OCI-LY3 (cell line): Measurements from ENCODE around the gene IDH3A.

ENCODE experiments used
- H2AFZ ChIP-seq: fragments of 200-600, 300-600 bp; shearing (Covaris generic); 2 replicates; pipeline ENCODE4 v1.6.0; 2014; ENCODE audit warnings: antibody characterized with exemption, low read depth, low read length
- H3K27ac ChIP-seq: fragments of 200-600, 300-600 bp; sonication (generic); 2 replicates; pipeline ENCODE4 v1.5.1; 2014; ENCODE audit warnings: mild to moderate bottlenecking, low read length, moderate library complexity, mixed read lengths
- H3K27me3 ChIP-seq: fragments of 200-600, 300-600 bp; sonication (generic); 2 replicates; pipeline ENCODE4 v1.6.1; 2014; ENCODE audit warnings: low read depth, low read length, mixed read lengths
- H3K36me3 ChIP-seq: fragments of 200-600, 300-600 bp; sonication (generic); replicated peaks from 2 replicates; pipeline ENCODE3; 2014; ENCODE audit warnings: low read depth, low read length, mixed read lengths
- H3K4me1 ChIP-seq: fragments of 300-600, 200-600 bp; sonication (generic); 2 replicates; pipeline ENCODE4 v1.6.1; 2014; ENCODE audit warnings: low read length, mixed read lengths
- H3K4me2 ChIP-seq: fragments of 200-600, 300-600 bp; sonication (generic); 2 replicates; pipeline ENCODE4 v1.6.1; 2014; ENCODE audit warnings: low read length, mixed read lengths
- H3K4me3 ChIP-seq: fragments of 300-600, 200-600 bp; sonication (generic); 2 replicates; pipeline ENCODE4 v1.5.1; 2014; ENCODE audit warnings: antibody characterized with exemption, mild to moderate bottlenecking, low read length, moderate library complexity
- H3K79me2 ChIP-seq: fragments of 300-600, 200-600 bp; shearing (Covaris generic); 2 replicates; pipeline ENCODE4 v1.6.1; 2014; ENCODE audit warnings: mild to moderate bottlenecking, low read length, mixed read lengths
- H3K9ac ChIP-seq: fragments of 300-600, 200-600 bp; shearing (Covaris generic); 2 replicates; pipeline ENCODE4 v1.6.0; 2014; ENCODE audit warnings: mild to moderate bottlenecking, low read length, moderate library complexity
- H3K9me3 ChIP-seq: fragments of 200-600, 300-600 bp; shearing (Covaris generic); 2 replicates; pipeline ENCODE4 v1.6.1; 2014; ENCODE audit warnings: low read length, mixed read lengths; ENCODE audit not compliant: insufficient read depth
- H4K20me1 ChIP-seq: fragments of 200-600, 300-600 bp; sonication (generic); 2 replicates; pipeline ENCODE4 v1.6.1; 2016; ENCODE audit warnings: low read length, mixed read lengths; ENCODE audit not compliant: insufficient read depth
- EZH2phosphoT487 ChIP-seq: fragments of 200-600 bp; shearing (Covaris generic); IDR thresholded peaks from 2 replicates; pipeline ENCODE4 v1.6.1; 2018; ENCODE audit warnings: antibody characterized with exemption, mixed run types, low read depth
- TF ChIP-seq, protein P1 (sequence below): fragments of 200-600, 300-600 bp; sonication (generic); IDR thresholded peaks from 2 replicates; pipeline ENCODE4 v1.5.1; 2014; ENCODE audit warnings: antibody characterized with exemption, low read length, low read depth

The IDH3A gene

GRCh38 chr15:78200276-78200930 lies 51.2 kb downstream of the IDH3A start:
- no peaks in the 10 kb centered on the region for H4K20me1 ChIP-seq
- peaks cover 5% of the 10 kb centered on the region; the same call in 1 of the 2 replicates for H3K4me1 ChIP-seq
- H2AFZ ChIP-seq = no peak overlapping the region
- H3K9me3 ChIP-seq = no peaks in the 10 kb centered on the region
- H3K36me3 ChIP-seq = no peaks in the 10 kb centered on the region
- H3K79me2 ChIP-seq = no peaks in the 10 kb centered on the region
- H3K9ac ChIP-seq = no peak overlapping the region
- H3K27ac ChIP-seq = no peak overlapping the region
- no peak overlapping the region for H3K4me2 ChIP-seq
- no peak overlapping the region for H3K4me3 ChIP-seq
- peaks cover 10% of the 10 kb centered on the region; the same call in 1 of the 2 replicates for H3K27me3 ChIP-seq
- no peak for TF ChIP-seq EZH2phosphoT487
- TF ChIP-seq, protein P1, sequence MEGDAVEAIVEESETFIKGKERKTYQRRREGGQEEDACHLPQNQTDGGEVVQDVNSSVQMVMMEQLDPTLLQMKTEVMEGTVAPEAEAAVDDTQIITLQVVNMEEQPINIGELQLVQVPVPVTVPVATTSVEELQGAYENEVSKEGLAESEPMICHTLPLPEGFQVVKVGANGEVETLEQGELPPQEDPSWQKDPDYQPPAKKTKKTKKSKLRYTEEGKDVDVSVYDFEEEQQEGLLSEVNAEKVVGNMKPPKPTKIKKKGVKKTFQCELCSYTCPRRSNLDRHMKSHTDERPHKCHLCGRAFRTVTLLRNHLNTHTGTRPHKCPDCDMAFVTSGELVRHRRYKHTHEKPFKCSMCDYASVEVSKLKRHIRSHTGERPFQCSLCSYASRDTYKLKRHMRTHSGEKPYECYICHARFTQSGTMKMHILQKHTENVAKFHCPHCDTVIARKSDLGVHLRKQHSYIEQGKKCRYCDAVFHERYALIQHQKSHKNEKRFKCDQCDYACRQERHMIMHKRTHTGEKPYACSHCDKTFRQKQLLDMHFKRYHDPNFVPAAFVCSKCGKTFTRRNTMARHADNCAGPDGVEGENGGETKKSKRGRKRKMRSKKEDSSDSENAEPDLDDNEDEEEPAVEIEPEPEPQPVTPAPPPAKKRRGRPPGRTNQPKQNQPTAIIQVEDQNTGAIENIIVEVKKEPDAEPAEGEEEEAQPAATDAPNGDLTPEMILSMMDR = no peak

DNA sequence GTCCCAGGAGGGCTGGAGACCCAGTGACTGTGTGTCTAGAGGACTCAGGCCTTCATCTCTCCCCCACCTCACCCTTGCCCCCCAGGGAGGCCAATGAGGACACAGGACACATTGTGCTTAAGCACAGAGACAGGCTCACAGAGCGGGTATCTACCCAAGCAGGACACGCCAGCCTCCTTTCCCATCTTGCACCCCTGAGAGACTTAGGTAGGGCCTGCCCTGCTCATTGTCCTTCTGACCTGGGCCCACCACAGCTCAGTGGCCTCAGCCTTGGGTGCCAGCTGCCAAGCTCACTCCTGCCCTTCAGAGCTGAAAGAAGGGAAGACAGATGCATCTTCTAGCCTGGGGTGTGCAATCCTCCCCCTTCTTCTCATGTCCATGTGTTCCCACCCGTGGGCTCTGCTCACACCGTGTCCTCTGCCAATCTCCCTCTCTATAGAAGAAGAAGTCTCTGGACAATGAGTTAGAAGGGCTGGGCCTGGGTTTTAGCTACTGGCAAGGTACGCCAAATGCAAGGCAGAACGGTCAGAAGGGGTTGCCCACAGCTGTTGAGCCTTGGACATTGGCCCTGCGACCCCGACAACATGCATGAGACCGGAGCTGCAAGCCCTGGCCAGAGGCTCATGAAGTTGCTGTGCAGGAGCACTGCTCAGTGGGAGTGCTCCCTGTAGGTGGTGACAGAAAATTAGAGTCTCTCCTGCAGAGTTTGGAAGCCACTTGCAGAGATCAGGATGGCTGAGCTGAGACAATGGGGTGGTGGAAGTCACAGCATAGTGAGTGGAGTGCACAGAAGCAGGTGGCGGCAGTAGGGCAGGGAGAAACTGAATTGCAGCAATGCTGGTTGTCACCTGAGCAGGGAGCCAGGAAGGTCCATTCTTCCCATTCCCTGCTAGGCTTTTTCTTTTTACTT lies 52.4 kb downstream of the IDH3A start:
- TF ChIP-seq, protein P1 = no peak
- no peak for TF ChIP-seq EZH2phosphoT487
- Histone ChIP-seq H3K4me3 (no peak overlapping the region), H3K9me3 (no peaks in the 10 kb centered on the region), H3K4me1 (no peaks in the 10 kb centered on the region), H2AFZ (no peak overlapping the region), H3K27ac (no peak overlapping the region), H3K36me3 (no peaks in the 10 kb centered on the region), H4K20me1 (no peaks in the 10 kb centered on the region), H3K79me2 (no peaks in the 10 kb centered on the region), H3K9ac (no peak overlapping the region), H3K27me3 (peaks cover 10% of the 10 kb centered on the region; the same call in 1 of the 2 replicates), H3K4me2 (no peak overlapping the region)

GRCh38 chr15:78203346-78204225 lies 54.4 kb downstream of the IDH3A start:
- Histone ChIP-seq H3K4me1 (no peaks in the 10 kb centered on the region), H3K9me3 (no peaks in the 10 kb centered on the region), H3K27me3 (peaks cover 10% of the 10 kb centered on the region; the same call in 1 of the 2 replicates), H3K9ac (no peak overlapping the region), H3K36me3 (no peaks in the 10 kb centered on the region), H2AFZ (no peak overlapping the region), H3K27ac (no peak overlapping the region), H3K4me3 (no peak overlapping the region), H3K79me2 (no peaks in the 10 kb centered on the region), H4K20me1 (no peaks in the 10 kb centered on the region), H3K4me2 (no peak overlapping the region)
- TF ChIP-seq, protein P1 = no peak
- TF ChIP-seq EZH2phosphoT487 = no peak
